ENCODE data around the gene NUAK2. TPM values are rescaled to one million over a fixed set of nuclear protein-coding genes. Genes with fewer than 3 reads are reported as not detected.

Gene NUAK2
- total RNA-seq, 2 experiments from 2014 or later, result 14.9 to 15.3 TPM

- Histone ChIP-seq H3K4me1 (ENCODE audit: insufficient read depth, low read length) (peaks cover 26% of the 10 kb centered on the region), H3K9me3 (ENCODE audit: control insufficient read depth in 1 of 2, insufficient read depth in 1 of 2, low read length in 2 of 2) (no peaks in the 10 kb centered on the region), H3K27me3 (ENCODE audit: control insufficient read depth in 1 of 2, insufficient read depth in 2 of 2, low read length in 2 of 2) (no peaks in the 10 kb centered on the region), H3K4me3 (ENCODE audit: low read length) (no peak overlapping the region), H3K27ac (ENCODE audit: low read depth in 1 of 2, low read length in 2 of 2) (no peak overlapping the region), H3K36me3 (ENCODE audit: insufficient read depth, low read length) (no peaks in the 10 kb centered on the region)
- TF ChIP-seq CTCF (IDR thresholded peaks at IDR 0.05), result no peak
- H3K4me3 Mint-ChIP-seq, result no peak overlapping the region
- intact Hi-C loops (cut with DNase I, micrococcal nuclease), result no loop called here
- CTCF ChIA-PET, result interaction anchor here (1.0 to 13.8 kb wide), 3 partner anchors 9 to 52 kb away, joined by 3 to 322 read pairs (median 5); no protein-coding TSS in a partner anchor
- H3K27me3 Mint-ChIP-seq, result peaks cover 5% of the 10 kb centered on the region
- no peak for DNase-seq
- H3K27ac Mint-ChIP-seq, result no peak overlapping the region
- POLR2A ChIA-PET, result interaction anchor here (0.5 to 2.4 kb wide), 3 partner anchors 13 to 54 kb away, joined by 3 to 7 read pairs (median 5); no protein-coding TSS in a partner anchor
- H3K4me1 Mint-ChIP-seq (ENCODE audit: low read depth), result peaks cover 34% of the 10 kb centered on the region
- no peaks in the 10 kb centered on the region for H3K9me3 Mint-ChIP-seq
- no peaks in the 10 kb centered on the region for H3K36me3 Mint-ChIP-seq (ENCODE audit: low read depth)
- no peak for ATAC-seq (ENCODE audit: poor library complexity)
Observed at GRCh38 chr1:205326812-205327466, 5.4 kb upstream of the NUAK2 start.

GRCh38 chr1:205325334-205325884 lies 3.9 kb upstream of the NUAK2 start:
- H3K27me3 Mint-ChIP-seq, result peaks cover 5% of the 10 kb centered on the region
- Histone ChIP-seq H3K27me3 (ENCODE audit: control insufficient read depth in 1 of 2, insufficient read depth in 2 of 2, low read length in 2 of 2) (no peaks in the 10 kb centered on the region), H3K9me3 (ENCODE audit: control insufficient read depth in 1 of 2, insufficient read depth in 1 of 2, low read length in 2 of 2) (no peaks in the 10 kb centered on the region), H3K4me3 (ENCODE audit: low read length) (no peak overlapping the region), H3K4me1 (ENCODE audit: insufficient read depth, low read length) (peaks cover 32% of the 10 kb centered on the region), H3K27ac (ENCODE audit: low read depth in 1 of 2, low read length in 2 of 2) (no peak overlapping the region), H3K36me3 (ENCODE audit: insufficient read depth, low read length) (no peaks in the 10 kb centered on the region)
- TF ChIP-seq CTCF (IDR thresholded peaks at IDR 0.05), result peak; percentile 82
- peak overlapping the region; percentile 69 for H3K27ac Mint-ChIP-seq
- ChIA-PET CTCF (interaction anchor here (1.4 to 13.8 kb wide), 8 partner anchors 11 to 96 kb away, joined by 6 to 322 read pairs (median 12); no protein-coding TSS in a partner anchor), POLR2A (interaction anchor here (1.0 to 17.2 kb wide), 5 partner anchors 12 to 97 kb away, joined by 3 to 918 read pairs (median 6); partner anchors contain the start of gene TMCC2)
- H3K4me3 Mint-ChIP-seq, result peak overlapping the region; percentile 70
- H3K36me3 Mint-ChIP-seq (ENCODE audit: low read depth), result peaks cover 11% of the 10 kb centered on the region
- intact Hi-C loops (cut with DNase I, micrococcal nuclease), result loop anchor here (1.0 kb wide), 1 partner anchor 52 kb away; no protein-coding TSS in a partner anchor
- peaks cover 36% of the 10 kb centered on the region for H3K4me1 Mint-ChIP-seq (ENCODE audit: low read depth)
- H3K9me3 Mint-ChIP-seq, result no peaks in the 10 kb centered on the region
- DNase-seq (peak in 13 of 14 experiments; percentile 27 to 82 (median 47)), ATAC-seq (ENCODE audit: poor library complexity) (peak; percentile 18)

- ChIA-PET CTCF (interaction anchor here (1.4 to 13.8 kb wide), 8 partner anchors 11 to 95 kb away, joined by 6 to 322 read pairs (median 12); no protein-coding TSS in a partner anchor), POLR2A (interaction anchor here (0.8 to 17.2 kb wide), 6 partner anchors 9 to 96 kb away, joined by 3 to 918 read pairs (median 5); partner anchors contain the start of gene TMCC2)
- intact Hi-C loops (cut with DNase I, micrococcal nuclease), result loop anchor here (1.0 to 5.0 kb wide), 2 partner anchors 51 to 112 kb away; partner anchors contain the start of gene DSTYK (in 1 of the 2)
- Mint-ChIP-seq H3K27ac (peak overlapping the region; percentile 69), H3K4me3 (peak overlapping the region; percentile 70), H3K9me3 (no peaks in the 10 kb centered on the region), H3K4me1 (ENCODE audit: low read depth) (peaks cover 37% of the 10 kb centered on the region), H3K27me3 (peaks cover 5% of the 10 kb centered on the region), H3K36me3 (ENCODE audit: low read depth) (peaks cover 15% of the 10 kb centered on the region)
- no peak for ATAC-seq (ENCODE audit: poor library complexity)
- peak in 2 of 14 experiments; percentile 36 to 43 for DNase-seq
- Histone ChIP-seq H3K27ac (ENCODE audit: low read depth in 1 of 2, low read length in 2 of 2) (no peak overlapping the region), H3K4me1 (ENCODE audit: insufficient read depth, low read length) (peaks cover 34% of the 10 kb centered on the region), H3K4me3 (ENCODE audit: low read length) (no peak overlapping the region), H3K27me3 (ENCODE audit: control insufficient read depth in 1 of 2, insufficient read depth in 2 of 2, low read length in 2 of 2) (no peaks in the 10 kb centered on the region), H3K9me3 (ENCODE audit: control insufficient read depth in 1 of 2, insufficient read depth in 1 of 2, low read length in 2 of 2) (no peaks in the 10 kb centered on the region), H3K36me3 (ENCODE audit: insufficient read depth, low read length) (no peaks in the 10 kb centered on the region)
- no peak for TF ChIP-seq CTCF (IDR thresholded peaks at IDR 0.05)
Observed at GRCh38 chr1:205324781-205325180, 3.2 kb upstream of the NUAK2 start.
